HS-27A (cell line): ENCODE results near the gene BFSP1.

Source experiments
- DNase-seq: peaks from one replicate; pipeline ENCODE4 v3.0.0-alpha.2; 2012; ENCODE audit warnings: low read depth, missing footprints

The BFSP1 gene

GRCh38 chr20:17519606-17520285 is 11.4 kb downstream of the BFSP1 start:
- no peak for DNase-seq

DNA sequence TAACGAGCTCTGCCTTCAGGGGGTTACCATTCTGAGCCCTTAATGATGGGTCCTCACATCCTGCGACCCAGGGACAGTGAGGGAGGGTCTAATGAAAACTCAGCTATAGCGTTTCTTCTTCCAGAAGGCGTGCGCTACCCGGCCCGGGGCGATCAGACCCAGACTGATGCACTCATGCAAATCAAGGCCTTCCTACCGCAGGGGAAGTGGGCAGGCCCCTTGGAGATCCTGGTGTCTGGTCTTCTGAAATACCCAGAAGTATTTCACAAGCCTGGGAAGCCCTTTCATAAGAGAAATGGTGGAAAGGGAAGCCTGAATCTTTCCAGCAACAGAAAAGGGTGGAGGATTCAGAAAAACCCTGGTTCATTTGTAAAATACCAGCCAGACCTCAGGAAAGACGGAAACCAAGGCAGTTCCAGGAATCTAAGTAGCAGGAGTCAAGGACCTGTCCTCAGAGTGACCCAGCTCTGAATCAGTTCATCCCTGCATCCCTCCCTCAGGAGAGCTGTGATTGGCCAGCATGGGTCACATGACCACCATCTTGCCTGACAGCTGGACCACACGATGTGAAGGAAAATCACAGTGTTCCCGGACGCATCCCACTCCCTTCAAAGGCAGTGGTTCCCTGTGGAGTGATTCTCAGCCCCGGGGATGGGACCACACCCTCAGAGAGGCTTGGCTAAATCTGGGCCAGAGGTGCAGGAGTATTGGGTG is 12.7 kb downstream of the BFSP1 start:
- DNase-seq = no peak

DNA sequence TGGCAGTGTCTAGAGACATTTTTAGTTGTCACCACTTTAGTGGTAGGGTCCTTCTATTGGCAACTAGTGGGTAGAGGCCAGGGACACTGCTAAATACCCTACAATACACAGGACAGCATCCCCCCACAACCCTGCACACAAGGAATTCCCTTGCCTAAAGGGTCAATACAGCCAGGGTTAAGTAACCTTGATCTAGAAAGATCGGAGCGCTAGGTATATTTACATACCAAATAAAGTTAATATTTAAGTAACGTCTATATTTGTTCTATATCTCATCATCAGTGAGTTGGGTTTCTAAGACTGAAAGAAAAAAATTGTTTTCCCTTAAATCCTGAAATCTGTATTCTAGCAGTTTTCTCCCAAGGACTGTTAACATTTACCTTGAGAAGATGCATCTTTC is 16.1 kb downstream of the BFSP1 start:
- DNase-seq = no peak

GRCh38 chr20:17513939-17514338 is 17.2 kb downstream of the BFSP1 start:
- DNase-seq = no peak

DNA sequence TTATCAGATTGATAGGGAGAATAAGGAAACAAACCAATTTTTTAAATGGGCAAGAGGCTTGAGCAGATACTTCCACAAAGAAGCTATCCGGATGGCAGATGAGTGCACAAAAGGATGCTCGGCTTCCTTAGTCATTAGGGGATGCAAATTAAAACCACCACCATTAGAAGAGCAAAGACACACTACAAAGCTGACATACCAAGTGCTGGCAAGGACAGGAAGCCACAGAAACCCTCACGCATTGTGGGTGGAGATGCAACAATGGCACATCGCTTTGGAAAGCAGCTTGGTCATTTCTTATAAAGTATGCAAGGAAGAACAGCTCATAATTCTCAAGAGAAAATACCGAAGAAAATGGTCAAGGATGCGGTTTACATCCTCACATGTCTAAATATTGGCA is 19.8 kb downstream of the BFSP1 start:
- no peak for DNase-seq

DNA sequence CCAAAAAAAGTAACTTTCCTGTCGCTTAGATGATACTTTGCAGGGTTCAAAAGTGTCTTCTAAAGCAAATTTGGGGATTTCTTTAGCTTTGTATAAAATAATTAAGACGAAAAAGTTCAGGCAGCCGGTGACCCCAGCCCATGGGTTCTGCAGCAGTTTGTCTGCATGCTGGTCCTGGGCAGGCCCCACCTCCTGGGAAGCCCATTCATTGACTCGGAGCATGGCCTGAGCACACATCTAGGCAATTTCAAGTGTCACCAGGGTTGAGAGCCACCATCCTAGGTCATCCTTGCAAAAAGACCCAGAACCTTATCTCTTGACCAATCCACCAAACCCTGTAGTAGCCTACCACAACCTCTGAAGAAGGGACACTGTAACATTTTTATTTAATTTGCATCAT is 20.6 kb downstream of the BFSP1 start:
- DNase-seq = no peak

DNA sequence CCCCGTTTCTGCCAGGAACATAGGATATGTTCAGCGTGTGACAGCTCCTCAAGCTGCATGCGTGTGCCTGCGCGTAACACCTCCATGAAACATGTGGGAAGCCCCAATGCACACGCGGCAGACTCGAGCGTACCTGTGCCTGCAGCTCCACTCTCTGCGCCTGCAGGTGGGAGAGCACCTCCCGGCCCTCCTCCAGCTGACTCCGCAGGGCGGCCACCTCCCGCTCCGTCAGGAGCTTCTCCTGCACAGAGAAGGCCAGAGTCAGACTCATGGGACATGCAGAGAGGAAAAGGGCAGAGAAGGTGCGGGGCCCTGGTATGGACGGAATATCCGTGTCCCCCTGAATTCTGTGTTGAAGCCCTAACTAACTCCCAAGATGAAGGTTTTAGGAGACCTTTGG is 22.4 kb downstream of the BFSP1 start:
- no peak for DNase-seq

DNA sequence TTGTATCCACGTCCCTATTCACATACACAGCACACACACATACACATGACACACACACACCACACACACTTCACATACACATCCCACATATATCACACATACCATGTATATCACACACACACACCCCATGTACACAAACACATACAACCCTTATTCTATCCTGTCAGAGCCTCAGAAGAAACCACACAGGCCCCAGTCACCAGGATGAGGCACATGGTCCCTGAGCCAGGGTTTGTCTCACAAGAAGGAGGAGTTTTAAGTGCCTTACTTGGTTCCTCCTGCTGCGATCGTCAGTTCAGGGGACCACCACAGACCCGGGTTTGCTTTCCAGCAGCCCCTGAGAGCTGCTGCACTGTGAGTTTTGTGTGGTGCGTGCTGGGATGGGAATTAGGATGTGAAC is 23.6 kb downstream of the BFSP1 start:
- no peak for DNase-seq

- no peak for DNase-seq
Observed at GRCh38 chr20:17507032-17507431, 24.1 kb downstream of the BFSP1 start.

GRCh38 chr20:17505636-17506517 is 25.3 kb downstream of the BFSP1 start:
- DNase-seq = no peak

DNA sequence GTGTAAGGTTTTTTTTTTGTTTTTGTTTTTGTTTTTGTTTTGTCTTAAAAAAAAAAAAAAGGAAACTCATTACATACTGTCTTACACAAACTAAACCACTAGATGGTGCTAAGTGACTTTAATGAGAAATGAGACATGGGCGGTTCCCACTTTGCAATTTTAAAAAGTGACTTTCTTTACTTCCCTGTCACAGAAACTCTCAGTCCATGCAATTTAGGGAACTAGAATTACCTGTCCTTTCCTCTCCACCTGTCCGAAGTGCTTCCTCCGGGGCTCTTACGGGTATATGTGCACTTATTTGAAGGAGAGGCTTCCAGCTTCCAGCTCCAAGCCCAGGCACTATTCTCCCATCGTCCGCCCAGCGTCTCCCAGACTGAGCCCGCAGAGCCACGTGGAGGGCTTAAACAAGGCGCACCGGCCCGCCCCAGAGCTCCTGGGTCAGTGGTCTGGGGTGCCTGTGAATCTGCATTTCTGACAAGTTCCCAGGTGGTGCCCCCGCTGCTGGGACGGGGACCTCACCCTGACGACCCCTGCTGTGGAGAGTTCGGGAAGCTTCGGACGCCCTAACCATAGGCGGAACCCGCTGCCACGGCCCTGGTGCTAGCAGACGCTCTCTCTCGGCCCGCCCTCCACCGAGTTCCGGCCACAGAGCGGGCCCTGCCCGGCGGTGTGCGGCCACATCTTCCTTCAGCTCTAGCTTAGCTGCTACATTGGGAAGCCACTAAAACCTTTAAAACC is 26.1 kb downstream of the BFSP1 start:
- peak; percentile 45 for DNase-seq

- no peak for DNase-seq
Observed at GRCh38 chr20:17504066-17504897, 26.9 kb downstream of the BFSP1 start.

GRCh38 chr20:17503301-17504065 is 27.7 kb downstream of the BFSP1 start:
- no peak for DNase-seq

- DNase-seq = no peak
Observed at GRCh38 chr20:17502105-17502504, 29.1 kb downstream of the BFSP1 start.

DNA sequence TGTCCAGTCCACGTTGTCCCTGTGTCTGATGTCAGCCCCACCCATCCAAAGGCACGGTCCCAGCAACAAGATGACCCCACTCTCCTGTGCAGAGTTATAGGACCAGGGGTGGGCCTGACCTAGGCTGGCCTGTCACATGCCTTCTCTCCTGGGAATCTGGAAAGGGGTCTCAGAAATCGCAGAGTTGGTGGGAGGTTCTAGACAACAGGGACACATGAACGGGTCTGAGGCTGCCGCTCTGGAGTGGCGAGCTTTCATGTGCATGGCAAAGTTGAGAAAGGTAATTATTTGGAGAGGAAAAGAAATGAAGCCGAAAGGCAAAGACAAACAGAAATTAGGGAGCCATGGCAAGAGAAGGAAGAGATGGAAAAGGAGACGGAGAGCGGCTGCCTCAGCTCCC is 29.5 kb downstream of the BFSP1 start:
- no peak for DNase-seq

GRCh38 chr20:17500826-17501225 is 30.4 kb downstream of the BFSP1 start:
- no peak for DNase-seq

- DNase-seq = no peak
Observed at GRCh38 chr20:17500271-17500670, 30.9 kb downstream of the BFSP1 start.

DNA sequence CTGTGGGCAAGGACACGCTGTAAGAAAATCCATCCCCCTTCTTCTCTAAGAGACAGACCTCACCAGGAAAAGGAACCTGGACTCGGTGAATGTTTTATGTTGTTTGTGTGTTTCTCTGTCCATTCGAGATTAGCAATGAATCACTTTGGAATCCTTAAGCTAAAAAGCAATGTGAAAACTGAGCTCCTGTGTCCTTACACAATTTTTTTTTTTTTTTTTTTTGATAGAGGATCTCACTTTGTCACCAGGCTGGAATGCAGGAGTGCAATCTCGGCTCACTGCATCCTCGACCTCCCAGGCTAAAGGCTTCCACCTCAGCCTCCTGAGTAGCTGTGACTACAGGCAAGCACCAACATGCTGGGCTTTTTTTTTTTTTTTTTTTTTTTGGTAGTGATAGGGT is 32.1 kb downstream of the BFSP1 start:
- no peak for DNase-seq

- no peak for DNase-seq
Observed at GRCh38 chr20:17498641-17499040, 32.5 kb downstream of the BFSP1 start.

GRCh38 chr20:17497821-17498580 is 33.2 kb downstream of the BFSP1 start:
- no peak for DNase-seq
